GM12878 (cell line): Measurements from ENCODE around the gene IFI27L1. TPM values are rescaled to one million over a fixed set of nuclear protein-coding genes. Genes with fewer than 3 reads are reported as not detected.

Source experiments
- ATAC-seq: fragments of 200-7000 bp; cut with Tn5 transposase; 3 replicates; pipeline ENCODE4 v1.9.1; 2020; ENCODE audit warnings: mild to moderate bottlenecking, moderate library complexity
- BruUV-seq: library from RNA; stranded (reverse); fragments of 400-500 nt; replicated peaks from 2 replicates; lab custom pipeline; 2021; lab: Mats Ljungman, UMichigan
- CTCF ChIA-PET: fragments of 300-600 bp; sonication (Branson Sonifier 250); formaldehyde crosslinking; extraction: SDS; loops from one replicate; lab custom pipeline; 2021; ENCODE audit warnings: inconsistent platforms; lab: Yijun Ruan, JAX
- POLR2A ChIA-PET: fragments of 350-600 bp; formaldehyde crosslinking; extraction: SDS; loops from one replicate; lab custom pipeline; 2021; ENCODE audit warnings: inconsistent platforms; lab: Charles Lee
- RAD21 ChIA-PET: fragments of 300-600 bp; sonication (Branson Sonifier 250); formaldehyde crosslinking; loops from one replicate; lab custom pipeline; 2023; ENCODE audit warnings: antibody characterized with exemption; ENCODE audit not compliant: unreplicated experiment; lab: Charles Lee
- SMC1A ChIA-PET: fragments of 300-600 bp; sonication (Branson Sonifier 250); formaldehyde crosslinking; loops from one replicate; lab custom pipeline; 2023; ENCODE audit not compliant: unreplicated experiment, uncharacterized antibody; lab: Charles Lee
- DNase-seq: peaks from one replicate; pipeline ENCODE4 v3.0.0-alpha.2; 2011; ENCODE audit warnings: low read depth, low spot score
- FAIRE-seq: peaks from 3 replicates; lab custom pipeline; 2011; peaks lifted over from hg19 to GRCh38; lab: Jason Lieb, UNC
- H2AFZ ChIP-seq: 2 replicates; pipeline ENCODE4 v1.6.0; 2011; ENCODE audit warnings: low read depth, low read length, control low read depth; ENCODE audit not compliant: control insufficient read depth
- H3K27ac ChIP-seq: 2 replicates; pipeline ENCODE4 v1.5.1; 2011; ENCODE audit warnings: control low read depth; ENCODE audit not compliant: control insufficient read depth, insufficient read depth
- H3K27me3 ChIP-seq, 2 experiments: replicated peaks in 1 of 2; 2 replicates each; pipeline versions ENCODE4 v1.6.0 to v1.6.1; 2011; ENCODE audit warnings: low read length in 1 of 2; ENCODE audit not compliant: control insufficient read depth in 2 of 2, insufficient read depth in 2 of 2
- H3K36me3 ChIP-seq, 2 experiments: 2 replicates each; pipeline ENCODE4 v1.5.1; 2011; ENCODE audit warnings: low read length in 1 of 2; ENCODE audit not compliant: control insufficient read depth in 2 of 2, insufficient read depth in 2 of 2
- H3K4me1 ChIP-seq: 2 replicates; pipeline ENCODE4 v1.6.1; 2011; ENCODE audit warnings: mild to moderate bottlenecking, low read length, moderate library complexity, mixed read lengths; ENCODE audit not compliant: control insufficient read depth, insufficient read depth
- H3K4me2 ChIP-seq: 2 replicates; pipeline ENCODE4 v1.6.0; 2011; ENCODE audit warnings: control low read depth; ENCODE audit not compliant: control insufficient read depth, insufficient read depth
- H3K4me3 ChIP-seq: fragments of 200-600 bp; sonication (generic); 2 replicates; pipeline ENCODE4 v1.5.1; 2016
- H3K79me2 ChIP-seq: 2 replicates; pipeline ENCODE4 v1.6.0; 2011; ENCODE audit warnings: low read length; ENCODE audit not compliant: control insufficient read depth, insufficient read depth
- H3K9ac ChIP-seq: 2 replicates; pipeline ENCODE4 v1.8.0; 2011; ENCODE audit warnings: low read length, control low read depth, mixed read lengths; ENCODE audit not compliant: control insufficient read depth, insufficient read depth
- H3K9me3 ChIP-seq: replicated peaks from 3 replicates; pipeline ENCODE4 v1.5.1; 2011; ENCODE audit warnings: mild to moderate bottlenecking, low read length; ENCODE audit not compliant: control insufficient read depth, insufficient read depth
- H4K20me1 ChIP-seq: 2 replicates; pipeline ENCODE4 v1.6.0; 2011; ENCODE audit not compliant: control insufficient read depth, insufficient read depth
- EZH2 ChIP-seq: IDR thresholded peaks from 2 replicates; pipeline ENCODE4 v1.6.1; 2012; ENCODE audit warnings: low read depth, mild to moderate bottlenecking, control low read depth, inconsistent platforms, low read length, borderline replicate concordance; ENCODE audit not compliant: control insufficient read depth
- NFXL1 ChIP-seq: fragments of 450-650 bp; IDR thresholded peaks from 2 replicates; pipeline ENCODE4 v1.6.1; 2017; ENCODE audit warnings: antibody characterized with exemption, mild to moderate bottlenecking, borderline replicate concordance
- WGBS: methylation state at CpG from one replicate; pipeline ENCODE4 v1.1.6; 2016; ENCODE audit warnings: low lambda C conversion rate; ENCODE audit not compliant: insufficient replicate concordance, insufficient coverage; ENCODE audit errors: missing lambda C conversion rate; 5-methylcytosine and 5-hydroxymethylcytosine counted together
- in situ Hi-C: fragments of 300-500 bp; cut with MboI; formaldehyde crosslinking; loops from 9 replicates; pipeline ENCODE4 v1.14.3; 2018; ENCODE audit warnings: mixed read lengths
- intact Hi-C: fragments of 100-400 bp; cut with micrococcal nuclease; formaldehyde crosslinking; loops from one replicate; pipeline ENCODE4 v1.14.2; 2022; ENCODE audit not compliant: unreplicated experiment
- polyA plus RNA-seq, 11 experiments: library from polyadenylated mRNA; depleted of rRNA in 4 of 11; unstranded in 6 of 11; stranded (reverse) in 5 of 11; fragments of >200 nt; fragmentation: Nextera tagmentation in 4 of 11; fragmentation: Illumina TruSeq in 1 of 11; extraction: Ambion mirVana in 4 of 11; extraction: Trizol in 1 of 11; gene quantifications; 1 replicate in 1 of 11; 2 replicates in 10 of 11; pipeline versions ENCODE4 v1.2.1 to v1.2.3, GENCODE V29; 2011 to 2016; ENCODE audit warnings: inconsistent platforms in 2 of 11, missing spikeins in 2 of 11, low read depth in 1 of 11
- total RNA-seq, 4 experiments: library from RNA; depleted of rRNA in 3 of 4; stranded (reverse); fragments of >200 nt in 3 of 4; fragmentation: Illumina TruSeq in 1 of 4; extraction: Trizol in 1 of 4; gene quantifications; 2 replicates each; pipeline versions ENCODE4 v1.2.1 to v1.2.3, GENCODE V29; 2013 to 2021

The IFI27L1 gene
- total and polyA plus RNA-seq, 10 of the 15 experiments (the other 5 are each of a cell fraction or from before 2014, with no cell fraction given), result 17.4 to 38.8 (median 27.6) TPM

- BruUV-seq, result no TSS peak
- WGBS, result 63% methylated on average over 19 of the region's 20 CpGs
- H3K36me3 ChIP-seq, result no peaks in the 10 kb centered on the region
- H3K27ac ChIP-seq, result no peak overlapping the region
- no peak overlapping the region for H3K4me2 ChIP-seq
- ChIA-PET POLR2A (no interaction called here), SMC1A (no interaction called here), RAD21 (no interaction called here), CTCF (interaction anchor here (1.8 to 2.7 kb wide), 2 partner anchors 20 to 25 kb away, joined by 5 to 7 read pairs; no protein-coding TSS in a partner anchor)
- H3K9me3 ChIP-seq, result no peaks in the 10 kb centered on the region
- peaks cover 2 to 5% of the 10 kb centered on the region in 2 experiments; a peak in 3 of 4 replicates for H3K27me3 ChIP-seq
- FAIRE-seq (no peak), ATAC-seq (no peak)
- no peaks in the 10 kb centered on the region for H4K20me1 ChIP-seq
- H2AFZ ChIP-seq, result no peak overlapping the region
- H3K4me1 ChIP-seq, result no peaks in the 10 kb centered on the region
- no peaks in the 10 kb centered on the region for H3K79me2 ChIP-seq
- no peak overlapping the region for H3K4me3 ChIP-seq
- intact Hi-C loops (no loop called here), in situ Hi-C loops (no loop called here)
- no peak for TF ChIP-seq NFXL1
- TF ChIP-seq, all 136 proteins: peak for 0
- H3K9ac ChIP-seq, result no peak overlapping the region
- DNase-seq, result no peak
Measured at GRCh38 chr14:94111276-94112095, 30.4 kb downstream of the IFI27L1 start.

- no peak overlapping the region for H3K27ac ChIP-seq
- no peak overlapping the region for H2AFZ ChIP-seq
- in situ Hi-C loops, result no loop called here
- SMC1A ChIA-PET, result no interaction called here
- no peaks in the 10 kb centered on the region for H3K36me3 ChIP-seq
- H3K9me3 ChIP-seq, result no peaks in the 10 kb centered on the region
- TF ChIP-seq EZH2, result no peak
- RAD21 ChIA-PET, result no interaction called here
- no peaks in the 10 kb centered on the region for H4K20me1 ChIP-seq
- intact Hi-C loops, result no loop called here
- 38% methylated on average over 6 of the region's 6 CpGs for WGBS
- CTCF ChIA-PET, result interaction anchor here (1.8 to 2.7 kb wide), 2 partner anchors 19 to 24 kb away, joined by 5 to 7 read pairs; no protein-coding TSS in a partner anchor
- POLR2A ChIA-PET, result interaction anchor here (0.7 kb wide), 1 partner anchor 13 kb away, joined by 3 read pairs; no protein-coding TSS in a partner anchor
- DNase-seq (no peak), ATAC-seq (no peak), FAIRE-seq (no peak)
- H3K4me2 ChIP-seq, result no peak overlapping the region
- no peak overlapping the region for H3K4me3 ChIP-seq
- no peaks in the 10 kb centered on the region for H3K4me1 ChIP-seq
- H3K9ac ChIP-seq, result no peak overlapping the region
- peaks cover 2 to 5% of the 10 kb centered on the region in 2 experiments; a peak in 3 of 4 replicates for H3K27me3 ChIP-seq
- no TSS peak for BruUV-seq
- H3K79me2 ChIP-seq, result no peaks in the 10 kb centered on the region
Measured at GRCh38 chr14:94112513-94113063, 31.5 kb downstream of the IFI27L1 start.
